CD4-positive, alpha-beta T cell treated with Interleukin-17A for 1 hour (primary cell): ENCODE measurements around the gene EHD3.

ENCODE experiments used
- DNase-seq: peaks from one replicate; pipeline ENCODE4 v3.0.0-alpha.2; 2020

Gene EHD3

DNA sequence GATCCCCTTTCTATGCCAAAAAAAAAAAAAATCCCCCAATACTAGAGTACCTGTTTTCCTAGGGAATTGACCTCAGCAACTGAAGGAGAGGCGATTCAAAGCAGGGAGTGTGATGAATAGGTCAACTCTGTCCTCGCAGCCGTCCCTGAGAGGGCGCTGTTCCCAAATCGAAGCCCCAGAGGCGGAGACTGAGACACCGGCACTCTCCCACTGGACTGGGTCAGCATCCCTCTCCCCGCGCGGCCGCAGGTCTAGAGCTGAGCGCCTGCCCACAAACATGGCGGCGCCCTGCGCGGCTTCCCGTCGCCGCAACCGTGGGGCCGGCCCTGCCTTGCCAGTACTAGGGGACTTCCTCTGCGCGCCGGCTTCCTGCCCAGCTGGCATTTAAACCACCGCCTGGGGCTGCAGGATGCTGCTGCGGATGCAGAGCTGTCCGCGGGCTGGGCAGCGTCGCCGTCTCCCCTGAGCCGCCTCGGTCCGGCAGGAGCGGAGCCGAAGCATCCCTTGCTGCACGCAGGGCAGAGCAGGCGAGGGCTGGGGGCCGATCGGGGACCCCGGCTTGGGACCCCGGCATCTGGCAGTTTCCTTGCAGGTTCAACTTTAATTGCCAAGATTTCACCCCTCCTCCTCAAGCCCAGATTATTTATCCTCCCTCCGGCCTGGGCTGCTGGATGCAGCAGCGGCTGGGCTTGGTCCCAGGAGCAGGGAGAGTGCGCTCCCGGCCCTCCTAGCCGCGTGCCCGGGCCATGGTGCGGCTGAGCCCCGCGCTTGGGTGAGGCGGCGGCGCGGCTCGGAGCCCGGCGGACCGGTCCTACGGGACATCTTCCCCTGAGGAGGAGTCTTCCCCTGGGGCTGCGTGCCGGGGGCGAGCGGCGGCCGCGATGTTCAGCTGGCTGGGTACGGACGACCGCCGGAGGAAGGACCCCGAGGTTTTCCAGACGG, at the start of gene EHD3:
TSS of gene EHD3 (plus strand) at position 412 of the 942 bp plus-strand sequence. CDS start at position 882, 470 bp downstream.
- DNase-seq: peak; percentile 80

DNA sequence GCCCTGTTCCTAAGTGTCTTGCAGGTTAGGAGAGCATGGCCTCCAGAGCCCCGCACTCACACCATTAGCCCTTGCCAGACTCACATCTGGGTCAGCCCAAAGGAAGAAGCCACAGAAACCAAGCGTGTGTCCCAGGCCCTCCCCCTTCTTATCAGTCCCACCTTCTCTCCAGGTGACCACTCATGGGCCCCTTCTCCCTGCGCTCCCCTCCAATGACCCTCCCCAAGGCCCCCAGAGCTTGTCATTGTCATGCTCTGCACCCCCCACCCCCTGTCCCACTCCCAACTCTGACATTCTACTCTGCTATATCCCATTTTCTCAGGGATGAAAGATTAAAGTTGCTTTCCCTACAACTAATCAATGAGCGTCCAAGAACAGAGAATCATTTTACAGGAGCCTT, 46.8 kb upstream of the EHD3 start:
- no peak for DNase-seq

GRCh38 chr2:31188131-31188530, 45.8 kb upstream of the EHD3 start:
- DNase-seq: no peak

DNA sequence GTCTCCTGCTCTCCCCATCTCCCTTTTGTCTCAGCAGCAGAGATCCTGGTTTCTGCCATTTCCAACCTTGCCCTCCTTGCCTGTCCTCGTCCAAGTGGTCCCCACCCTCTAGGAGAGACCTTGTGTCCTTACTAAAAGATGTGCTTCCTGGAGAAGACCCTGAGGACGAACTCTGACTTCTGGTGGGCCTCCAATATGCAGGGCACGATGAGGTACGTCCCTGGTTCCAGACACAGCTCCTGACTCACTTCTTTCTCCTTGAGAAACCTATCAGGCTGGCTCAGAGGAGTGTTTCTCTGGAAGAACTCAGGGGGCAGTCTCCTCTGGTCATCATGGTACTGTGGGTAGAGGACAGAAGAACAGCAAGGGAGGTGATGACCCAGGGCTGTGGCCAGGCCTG, 44.8 kb upstream of the EHD3 start:
- DNase-seq: no peak

DNA sequence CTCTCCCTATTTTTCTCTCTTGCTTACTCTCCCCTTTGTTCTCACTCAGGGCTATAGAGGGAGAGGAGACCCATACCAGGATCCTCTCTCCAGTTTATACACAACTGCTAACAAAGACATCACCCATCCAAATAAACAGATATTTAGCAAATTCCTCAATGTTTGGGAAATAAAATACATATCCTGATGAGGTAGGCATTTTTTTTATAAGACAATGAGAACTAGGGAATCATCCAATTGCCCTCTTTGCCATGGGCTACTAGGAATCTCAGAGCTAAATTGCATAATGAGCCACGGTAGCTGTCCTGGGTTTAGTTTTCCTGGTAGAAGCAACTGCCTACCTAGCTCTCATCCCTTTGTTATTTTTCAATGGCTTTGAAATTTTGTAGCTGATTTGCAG, 43.8 kb upstream of the EHD3 start:
- DNase-seq: no peak

- no peak for DNase-seq
Observed at GRCh38 chr2:31191931-31192330, 42.0 kb upstream of the EHD3 start.

- no peak for DNase-seq
Observed at GRCh38 chr2:31192396-31192795, 41.6 kb upstream of the EHD3 start.

GRCh38 chr2:31192851-31193392, 41.0 kb upstream of the EHD3 start:
- no peak for DNase-seq

DNA sequence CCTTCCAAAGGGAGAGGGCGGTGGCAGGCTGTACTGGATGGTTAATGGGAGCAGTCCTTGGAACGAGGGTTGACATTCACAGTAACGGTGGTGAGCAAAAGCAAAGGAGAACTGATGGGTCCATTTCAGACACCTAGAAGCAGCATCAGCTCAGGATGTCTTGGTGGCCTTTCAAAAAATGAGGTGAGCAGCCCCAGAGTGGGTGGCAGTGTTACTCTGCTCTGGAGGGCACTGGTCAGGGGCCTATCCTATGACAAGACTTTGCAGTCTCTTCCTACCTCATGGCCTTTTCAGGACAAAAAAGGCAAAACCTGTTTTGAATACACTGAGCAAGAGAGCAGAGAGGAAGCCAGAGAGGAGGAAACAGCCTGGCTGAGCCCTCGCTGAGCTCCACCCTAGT, 40.1 kb upstream of the EHD3 start:
- DNase-seq: no peak

DNA sequence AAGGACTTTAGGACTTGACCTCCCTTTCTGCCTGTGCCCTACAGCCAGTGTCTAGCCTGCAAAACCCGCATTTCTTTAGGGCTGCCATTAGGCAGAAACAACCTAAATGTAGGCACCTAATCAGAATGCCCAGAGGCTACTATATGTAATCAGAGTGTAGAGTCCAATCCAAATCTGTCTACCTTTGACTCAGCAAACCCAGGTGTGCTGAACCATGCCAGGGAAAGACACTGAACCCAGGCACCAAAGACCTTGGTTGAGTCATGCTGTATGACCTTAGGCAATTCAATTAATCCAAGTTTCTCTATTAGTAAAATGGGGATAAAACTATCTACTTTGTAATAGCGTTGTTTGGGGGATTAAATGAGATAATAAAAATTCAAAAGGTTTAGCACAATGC, 37.3 kb upstream of the EHD3 start:
- DNase-seq: no peak

- no peak for DNase-seq
Observed at GRCh38 chr2:31197166-31197565, 36.8 kb upstream of the EHD3 start.

DNA sequence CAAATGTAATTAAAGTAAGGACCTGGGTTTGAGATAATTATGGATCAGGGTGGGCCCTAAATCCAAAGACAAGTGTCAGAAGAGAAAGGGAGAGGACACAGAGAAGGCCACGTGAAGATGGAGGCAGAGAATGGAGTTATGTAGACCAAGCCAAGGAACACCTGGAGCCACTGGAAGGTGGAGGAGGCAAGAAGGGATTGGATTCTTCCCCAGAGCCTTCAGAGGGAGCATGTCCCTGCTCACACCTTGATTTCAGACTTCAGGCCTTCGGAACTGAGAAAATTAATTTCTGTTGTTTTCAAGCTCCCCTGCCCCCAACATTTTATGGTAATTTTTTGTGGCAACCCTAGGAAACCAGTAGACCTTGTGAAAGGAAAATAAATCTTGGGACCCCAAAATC, 36.3 kb upstream of the EHD3 start:
- no peak for DNase-seq

DNA sequence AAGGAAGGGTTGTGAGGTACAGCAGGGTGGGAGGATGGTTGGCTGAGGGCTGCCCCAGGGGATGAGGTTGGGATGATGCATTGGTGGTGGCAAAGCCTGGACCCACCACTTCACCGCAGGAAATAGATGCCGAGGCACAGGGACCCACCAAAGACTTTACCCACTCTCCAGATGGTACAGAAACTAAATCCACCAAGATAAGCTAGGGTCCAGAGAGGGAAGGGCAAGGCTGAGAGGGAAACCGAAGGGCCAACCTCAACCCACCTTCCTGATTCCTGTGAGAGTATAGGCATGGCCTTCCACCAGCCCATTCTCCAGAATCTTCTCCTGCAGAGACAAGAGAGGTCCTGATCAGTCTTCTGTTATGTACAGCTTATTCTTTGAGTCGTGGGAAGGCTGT, 34.7 kb upstream of the EHD3 start:
- DNase-seq: no peak

DNA sequence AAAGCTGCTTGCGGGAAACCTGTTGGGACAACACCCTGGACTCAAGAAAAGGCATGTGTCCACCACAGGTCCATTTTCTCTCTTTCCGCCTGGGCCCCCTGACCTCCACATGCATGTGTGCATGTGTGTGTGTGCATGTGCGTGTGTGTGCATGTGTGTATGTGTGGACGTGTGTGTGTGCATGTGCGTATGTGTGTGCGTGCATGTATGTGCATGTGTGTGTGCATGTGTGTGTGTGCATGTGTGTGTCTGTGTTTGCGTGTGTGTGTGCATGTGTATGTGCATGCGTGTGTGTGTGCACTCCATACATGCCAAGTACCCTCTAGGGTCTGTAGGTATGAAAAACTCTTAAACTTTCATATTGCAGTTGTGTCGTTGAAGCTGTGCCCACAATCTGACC, 33.0 kb upstream of the EHD3 start:
- no peak for DNase-seq

- DNase-seq: no peak
Observed at GRCh38 chr2:31202041-31202440, 31.9 kb upstream of the EHD3 start.

DNA sequence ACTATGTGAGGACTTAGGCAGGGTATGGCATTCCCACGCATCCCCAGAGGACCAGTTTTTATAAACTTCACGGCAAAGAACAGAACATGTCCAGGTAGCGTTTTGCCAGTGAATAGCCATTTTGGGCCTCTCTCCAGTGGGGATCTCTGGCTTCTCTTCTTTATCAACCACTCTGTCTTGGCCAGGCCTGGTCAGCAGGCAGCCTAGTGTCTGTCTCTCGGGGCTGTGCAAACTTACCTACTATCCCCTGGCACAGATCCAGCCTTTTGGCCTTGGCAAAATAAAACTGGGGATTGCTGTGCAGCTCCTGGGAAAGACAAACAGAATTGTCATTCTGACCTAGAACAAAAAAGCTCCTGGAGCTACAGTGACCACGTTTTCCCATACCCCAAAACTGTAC, 31.1 kb upstream of the EHD3 start:
- DNase-seq: no peak

- DNase-seq: no peak
Observed at GRCh38 chr2:31203916-31204315, 30.0 kb upstream of the EHD3 start.

DNA sequence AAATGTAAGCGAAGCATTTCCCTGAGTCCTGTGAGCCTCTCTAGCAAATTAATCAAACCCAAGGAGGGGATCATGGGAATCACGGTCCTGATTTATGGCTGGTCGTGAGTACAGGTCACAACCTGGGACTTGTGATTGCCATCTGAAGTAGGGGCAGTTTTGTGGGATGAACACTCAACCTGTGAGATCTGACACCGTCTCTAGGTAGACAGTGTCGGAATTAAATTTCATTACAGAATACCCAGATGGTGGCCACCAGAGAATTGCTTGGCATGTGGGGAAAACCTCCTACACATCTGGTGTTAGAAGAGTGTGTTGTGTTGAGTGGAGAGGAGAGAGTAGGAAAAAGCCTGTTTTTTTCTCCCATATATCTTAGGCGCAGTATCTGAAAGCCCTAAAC, 29.2 kb upstream of the EHD3 start:
- no peak for DNase-seq

GRCh38 chr2:31205186-31205585, 28.8 kb upstream of the EHD3 start:
- no peak for DNase-seq

GRCh38 chr2:31205613-31206012, 28.3 kb upstream of the EHD3 start:
- DNase-seq: no peak

DNA sequence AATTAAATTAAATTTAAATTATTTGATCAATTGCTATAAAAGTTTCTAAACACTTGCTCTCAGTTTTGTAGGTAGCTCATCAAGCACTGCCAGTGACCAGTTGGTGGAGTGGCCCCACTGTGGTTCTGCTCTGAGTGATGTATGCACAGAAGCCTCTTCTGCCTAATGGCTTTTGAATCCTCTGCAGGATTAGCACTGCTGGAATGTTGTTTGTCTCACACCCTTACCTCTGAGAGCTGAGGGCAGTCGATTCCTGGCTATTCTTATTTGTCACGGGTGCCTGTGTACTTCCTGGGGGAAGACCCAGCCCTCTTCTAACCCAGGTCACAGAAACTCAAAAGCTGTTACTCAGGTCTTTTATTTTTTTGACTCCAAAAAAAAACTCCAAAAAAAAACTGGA, 26.2 kb upstream of the EHD3 start:
- no peak for DNase-seq

GRCh38 chr2:31208240-31208639, 25.7 kb upstream of the EHD3 start:
- DNase-seq: no peak

DNA sequence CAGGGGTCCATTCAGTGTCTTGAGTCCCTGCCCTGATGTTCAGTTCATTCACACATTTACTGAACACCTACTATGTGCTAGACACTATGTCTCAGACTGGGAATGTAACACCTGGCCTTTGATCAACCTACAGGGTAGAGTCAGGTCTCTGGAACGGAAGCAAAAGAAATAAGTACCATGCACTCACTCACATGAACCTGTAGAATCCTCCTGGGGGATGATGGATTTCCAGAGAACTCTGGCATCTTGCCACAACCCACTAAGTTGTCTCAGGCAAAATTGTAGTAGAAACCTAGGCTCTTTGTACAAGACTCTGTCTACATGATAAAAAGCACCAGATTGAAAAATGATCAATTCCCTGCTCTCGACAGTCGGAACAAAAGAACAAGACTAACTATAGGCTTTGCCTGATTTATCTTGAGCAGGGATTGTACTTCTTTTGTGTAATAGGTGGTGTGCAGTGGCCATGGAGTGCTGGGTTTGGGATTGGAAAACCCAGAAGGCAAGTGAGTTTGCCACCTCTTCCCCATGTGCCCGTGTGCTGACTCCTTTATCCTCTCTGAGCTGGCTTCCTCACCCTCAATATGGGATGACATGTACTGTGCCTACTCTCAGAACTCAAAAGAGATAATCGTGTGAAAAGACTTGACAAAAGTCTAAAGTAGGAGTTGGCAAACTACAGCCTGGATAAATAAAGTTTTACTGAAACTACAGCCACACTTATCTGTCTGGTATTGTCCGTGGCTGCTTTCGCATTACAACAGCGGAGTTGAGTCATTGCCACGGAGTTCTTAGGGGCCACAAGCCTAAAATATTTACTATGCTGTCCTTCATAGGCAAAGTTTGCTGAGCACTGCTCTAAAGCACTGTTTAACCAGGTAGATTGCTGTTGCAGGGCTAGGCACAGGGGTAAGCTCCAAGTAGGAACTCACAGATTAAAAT, 21.0 kb upstream of the EHD3 start:
- DNase-seq: no peak
